Stimulated activated CD8-positive, alpha-beta memory T cell treated with anti-CD3 and anti-CD28 coated beads, Interleukin-2, amount 100 ng/mL, for 1 hour (primary cell): Measurements from ENCODE around the gene SMIM34.
"Not testable (repeated sequence)": the region's sequence is repeated elsewhere in the genome, so short reads cannot be mapped to it uniquely, and the experiment has no call there.

Experiments used
- DNase-seq, 2 donors: peaks; one replicate each; pipeline ENCODE4 v3.0.0-alpha.2; 2020; ENCODE audit warnings: low read depth in 2 of 2

SMIM34 gene

GRCh38 chr21:34423805-34424204 lies at the start of gene SMIM34:
Gene SMIM34 (minus strand): TSS chr21:34423951. CDS start chr21:34423839, 112 bp downstream.
- DNase-seq: not testable (repeated sequence)

- not testable (repeated sequence) for DNase-seq
Measured at GRCh38 chr21:34467333-34467732, 43.6 kb upstream of the SMIM34 start.

GRCh38 chr21:34459426-34459825 lies 35.7 kb upstream of the SMIM34 start:
- not testable (repeated sequence) for DNase-seq

GRCh38 chr21:34458266-34458665 lies 34.5 kb upstream of the SMIM34 start:
- DNase-seq: not testable (repeated sequence)

GRCh38 chr21:34456180-34456579 lies 32.4 kb upstream of the SMIM34 start:
- not testable (repeated sequence) for DNase-seq

- DNase-seq: not testable (repeated sequence)
Measured at GRCh38 chr21:34455628-34456027, 31.9 kb upstream of the SMIM34 start.

- DNase-seq: not testable (repeated sequence)
Measured at GRCh38 chr21:34447018-34447417, 23.3 kb upstream of the SMIM34 start.

- DNase-seq: not testable (repeated sequence)
Measured at GRCh38 chr21:34443486-34443885, 19.7 kb upstream of the SMIM34 start.

- not testable (repeated sequence) for DNase-seq
Measured at GRCh38 chr21:34429710-34430109, 6.0 kb upstream of the SMIM34 start.

- DNase-seq: not testable (repeated sequence)
Measured at GRCh38 chr21:34428441-34428840, 4.7 kb upstream of the SMIM34 start.

- DNase-seq: not testable (repeated sequence)
Measured at GRCh38 chr21:34427339-34427738, 3.6 kb upstream of the SMIM34 start.

GRCh38 chr21:34417448-34418077 lies 6.2 kb downstream of the SMIM34 start:
- not testable (repeated sequence) for DNase-seq

- DNase-seq: not testable (repeated sequence)
Measured at GRCh38 chr21:34407294-34407693, 16.5 kb downstream of the SMIM34 start.

- DNase-seq: not testable (repeated sequence)
Measured at GRCh38 chr21:34406676-34407075, 17.1 kb downstream of the SMIM34 start.

- DNase-seq: not testable (repeated sequence)
Measured at GRCh38 chr21:34406102-34406501, 17.6 kb downstream of the SMIM34 start.

GRCh38 chr21:34405686-34406085 lies 18.1 kb downstream of the SMIM34 start:
- not testable (repeated sequence) for DNase-seq

- not testable (repeated sequence) for DNase-seq
Measured at GRCh38 chr21:34404742-34405141, 19.0 kb downstream of the SMIM34 start.

GRCh38 chr21:34400522-34400921 lies 23.2 kb downstream of the SMIM34 start:
- not testable (repeated sequence) for DNase-seq

GRCh38 chr21:34383724-34384415 lies 39.9 kb downstream of the SMIM34 start:
- DNase-seq: not testable (repeated sequence)

GRCh38 chr21:34383138-34383537 lies 40.6 kb downstream of the SMIM34 start:
- DNase-seq: not testable (repeated sequence)

- not testable (repeated sequence) for DNase-seq
Measured at GRCh38 chr21:34375619-34375972, 48.2 kb downstream of the SMIM34 start.

- not testable (repeated sequence) for DNase-seq
Measured at GRCh38 chr21:34374940-34375618, 48.7 kb downstream of the SMIM34 start, which contains the start of gene SMIM11. Gene SMIM11 (plus strand): TSS chr21:34375507. CDS start chr21:34379505, 3,998 bp downstream.
